Endothelial cell (in vitro differentiated cells): ENCODE measurements around the gene B4GALT2. TPM values are rescaled to one million over a fixed set of nuclear protein-coding genes. Genes with fewer than 3 reads are reported as not detected.

ENCODE experiments used
- DNase-seq: peaks from one replicate; pipeline ENCODE4 v3.0.0; 2021; ENCODE audit warnings: low spot score
- H3K27ac Mint-ChIP-seq: one replicate; pipeline ENCODE4 v1.8.0; 2021; ENCODE audit warnings: mixed read lengths, inconsistent platforms; ENCODE audit not compliant: unreplicated experiment
- H3K27me3 Mint-ChIP-seq: one replicate; pipeline ENCODE4 v1.8.0; 2021; ENCODE audit warnings: mild to moderate bottlenecking, moderate library complexity, mixed read lengths, inconsistent platforms; ENCODE audit not compliant: unreplicated experiment
- H3K36me3 Mint-ChIP-seq: one replicate; pipeline ENCODE4 v1.8.0; 2021; ENCODE audit warnings: mild to moderate bottlenecking, low read depth, mixed read lengths, inconsistent platforms; ENCODE audit not compliant: unreplicated experiment
- H3K4me1 Mint-ChIP-seq: one replicate; pipeline ENCODE4 v1.8.0; 2021; ENCODE audit warnings: mild to moderate bottlenecking, mixed read lengths, inconsistent platforms; ENCODE audit not compliant: unreplicated experiment
- H3K4me3 Mint-ChIP-seq: one replicate; pipeline ENCODE4 v1.8.0; 2021; ENCODE audit warnings: mild to moderate bottlenecking, mixed read lengths, inconsistent platforms; ENCODE audit not compliant: unreplicated experiment
- H3K9me3 Mint-ChIP-seq: one replicate; pipeline ENCODE4 v1.8.0; 2021; ENCODE audit warnings: mixed read lengths, inconsistent platforms; ENCODE audit not compliant: unreplicated experiment
- CTCF ChIP-seq: fragments of 200-600 bp; sonication (generic); IDR thresholded peaks from one replicate; pipeline ENCODE4 v1.5.0; 2021; ENCODE audit warnings: antibody characterized with exemption; ENCODE audit not compliant: unreplicated experiment
- total RNA-seq: library from RNA; stranded (reverse); fragmentation: NEBNext Ultra II Directional; extraction: Animal tissue kit (Norgen Biotek cat#: 25700); gene quantifications from one replicate; pipeline ENCODE4 v1.2.1, GENCODE V29; 2021; ENCODE audit not compliant: unreplicated experiment

The B4GALT2 gene
- total RNA-seq, 1 donor from 2014 or later: 35.4 TPM

GRCh38 chr1:43935711-43936427, 43.1 kb upstream of the B4GALT2 start:
- TF ChIP-seq CTCF: no peak
- no peak overlapping the region for H3K4me3 Mint-ChIP-seq
- H3K4me1 Mint-ChIP-seq: peaks cover 11% of the 10 kb centered on the region
- H3K27ac Mint-ChIP-seq: no peak overlapping the region
- no peaks in the 10 kb centered on the region for H3K9me3 Mint-ChIP-seq
- peaks cover 7% of the 10 kb centered on the region for H3K36me3 Mint-ChIP-seq
- DNase-seq: no peak
- peaks cover 15% of the 10 kb centered on the region for H3K27me3 Mint-ChIP-seq

GRCh38 chr1:43936431-43937151, 42.4 kb upstream of the B4GALT2 start:
- H3K36me3 Mint-ChIP-seq: peaks cover 7% of the 10 kb centered on the region
- peaks cover 11% of the 10 kb centered on the region for H3K4me1 Mint-ChIP-seq
- H3K27ac Mint-ChIP-seq: no peak overlapping the region
- H3K27me3 Mint-ChIP-seq: peaks cover 15% of the 10 kb centered on the region
- no peaks in the 10 kb centered on the region for H3K9me3 Mint-ChIP-seq
- H3K4me3 Mint-ChIP-seq: peak overlapping the region; percentile 78
- TF ChIP-seq CTCF: peak; percentile 29
- DNase-seq: peak; percentile 63

GRCh38 chr1:43937179-43937865, 41.7 kb upstream of the B4GALT2 start:
- Mint-ChIP-seq H3K4me1 (peaks cover 14% of the 10 kb centered on the region), H3K27me3 (peaks cover 15% of the 10 kb centered on the region), H3K27ac (no peak overlapping the region)

GRCh38 chr1:43938383-43938782, 40.6 kb upstream of the B4GALT2 start:
- no peak overlapping the region for H3K4me3 Mint-ChIP-seq
- no peaks in the 10 kb centered on the region for H3K9me3 Mint-ChIP-seq
- H3K4me1 Mint-ChIP-seq: peaks cover 18% of the 10 kb centered on the region
- peaks cover 9% of the 10 kb centered on the region for H3K27me3 Mint-ChIP-seq
- no peak overlapping the region for H3K27ac Mint-ChIP-seq
- H3K36me3 Mint-ChIP-seq: no peaks in the 10 kb centered on the region
- DNase-seq: no peak
- TF ChIP-seq CTCF: no peak

More at GRCh38 chr1:43937179-43937865, 41.7 kb upstream of the B4GALT2 start:
- DNase-seq: no peak
- Mint-ChIP-seq H3K4me3 (no peak overlapping the region), H3K36me3 (peaks cover 7% of the 10 kb centered on the region), H3K9me3 (no peaks in the 10 kb centered on the region)
- TF ChIP-seq CTCF: no peak
